GM13977 (cell line): Measurements from ENCODE around the gene RPL11.

Source experiments
- DNase-seq: peaks from one replicate; pipeline ENCODE4 v3.0.0; 2012; ENCODE audit warnings: low spot score
- in situ Hi-C: fragments of 300-500 bp; cut with MboI; formaldehyde crosslinking; loops from one replicate; pipeline ENCODE4 v1.12.0; 2022; ENCODE audit warnings: low sequenced_read_pairs, low pct_unique_long_range_greater_than_20kb, mixed read lengths, inconsistent platforms; ENCODE audit not compliant: unreplicated experiment
- TF ChIP-seq, protein P1 (sequence below): IDR thresholded peaks from 2 replicates; pipeline ENCODE4 v1.5.1; 2012; ENCODE audit warnings: mild to moderate bottlenecking, control low read depth; ENCODE audit not compliant: insufficient read depth; ENCODE audit errors: extremely low read depth, missing control alignments

Gene RPL11

GRCh38 chr1:23743287-23744152 is 51.9 kb downstream of the RPL11 start, which contains the start of gene ELOA:
Gene ELOA, plus strand, starts transcription at chr1:23743471. Its CDS starts 33 bp downstream, at chr1:23743504.
- in situ Hi-C loops, result loop anchor here (10.0 kb wide), 2 partner anchors 49 to 199 kb away; partner anchors contain the start of gene RPL11
- DNase-seq, result peak; percentile 97
- TF ChIP-seq, protein P1, sequence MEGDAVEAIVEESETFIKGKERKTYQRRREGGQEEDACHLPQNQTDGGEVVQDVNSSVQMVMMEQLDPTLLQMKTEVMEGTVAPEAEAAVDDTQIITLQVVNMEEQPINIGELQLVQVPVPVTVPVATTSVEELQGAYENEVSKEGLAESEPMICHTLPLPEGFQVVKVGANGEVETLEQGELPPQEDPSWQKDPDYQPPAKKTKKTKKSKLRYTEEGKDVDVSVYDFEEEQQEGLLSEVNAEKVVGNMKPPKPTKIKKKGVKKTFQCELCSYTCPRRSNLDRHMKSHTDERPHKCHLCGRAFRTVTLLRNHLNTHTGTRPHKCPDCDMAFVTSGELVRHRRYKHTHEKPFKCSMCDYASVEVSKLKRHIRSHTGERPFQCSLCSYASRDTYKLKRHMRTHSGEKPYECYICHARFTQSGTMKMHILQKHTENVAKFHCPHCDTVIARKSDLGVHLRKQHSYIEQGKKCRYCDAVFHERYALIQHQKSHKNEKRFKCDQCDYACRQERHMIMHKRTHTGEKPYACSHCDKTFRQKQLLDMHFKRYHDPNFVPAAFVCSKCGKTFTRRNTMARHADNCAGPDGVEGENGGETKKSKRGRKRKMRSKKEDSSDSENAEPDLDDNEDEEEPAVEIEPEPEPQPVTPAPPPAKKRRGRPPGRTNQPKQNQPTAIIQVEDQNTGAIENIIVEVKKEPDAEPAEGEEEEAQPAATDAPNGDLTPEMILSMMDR, result no peak

DNA sequence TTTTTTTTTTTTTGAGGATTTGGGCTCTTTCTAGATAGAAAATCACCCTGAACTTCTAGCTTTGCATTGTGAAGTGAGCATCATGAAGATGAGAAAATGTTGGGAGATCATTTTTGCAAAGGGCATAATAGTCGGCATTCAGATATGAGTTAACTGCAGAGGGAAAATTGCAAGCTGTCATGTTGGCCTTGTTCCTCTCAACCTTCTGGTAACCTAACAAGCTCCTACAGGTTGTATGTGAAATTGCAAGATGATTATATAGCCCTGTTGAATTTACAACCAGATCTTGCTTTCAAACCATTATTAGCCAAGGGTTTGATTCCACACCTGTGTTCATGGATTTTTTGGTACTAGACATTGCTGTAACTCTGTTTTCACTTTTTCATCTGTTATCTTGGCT is 53.9 kb downstream of the RPL11 start:
- peak; percentile 81 for DNase-seq
- in situ Hi-C loops, result loop anchor here (10.0 kb wide), 2 partner anchors 51 to 201 kb away; partner anchors contain the start of gene RPL11
- TF ChIP-seq, protein P1, result peak; percentile 46
